ENCODE data around the gene CLSTN2. TPM values are rescaled to one million over a fixed set of nuclear protein-coding genes. Genes with fewer than 3 reads are reported as not detected.

Gene CLSTN2
- total and polyA plus RNA-seq, 4 donors, result 0.09 to 2.2 (median 0.55) TPM

- no peaks in the 10 kb centered on the region for H3K36me3 ChIP-seq (ENCODE audit: control insufficient read depth in 4 of 4, insufficient read depth in 3 of 4, low read depth in 1 of 4, low read length in 3 of 4)
- H3K4me3 ChIP-seq (ENCODE audit: low read depth in 1 of 3, low read length in 3 of 3), result no peak overlapping the region
- no peaks in the 10 kb centered on the region for H3K9me3 ChIP-seq (ENCODE audit: control insufficient read depth in 4 of 4, low read length in 3 of 4)
- DNase-seq (ENCODE audit: low spot score), result no peak
- no peak for TF ChIP-seq RAD21 (IDR thresholded peaks at IDR 0.05)
- no peak for TF ChIP-seq FOXA2 (IDR thresholded peaks at IDR 0.05)
- no peak for TF ChIP-seq ZBTB33 (IDR thresholded peaks at IDR 0.05)
- no peak for TF ChIP-seq GABPA (IDR thresholded peaks at IDR 0.05 in 1 of 2, conservative IDR thresholded peaks at IDR 0.05 in 1 of 2)
- H3K27ac ChIP-seq (ENCODE audit: low read depth in 1 of 2, low read length in 2 of 2), result no peak overlapping the region
- H3K9ac ChIP-seq (ENCODE audit: low read depth in 1 of 2, low read length in 2 of 2), result no peak overlapping the region
- peaks cover 0 to 7% (median 4%) of the 10 kb centered on the region in 4 donors for H3K4me1 ChIP-seq (ENCODE audit: control insufficient read depth in 4 of 4, insufficient read depth in 4 of 4, low read length in 3 of 4)
- 69% methylated on average over 2 of the region's 2 CpGs for whole genome bisulfite sequencing
- H3K27me3 ChIP-seq (ENCODE audit: control insufficient read depth in 4 of 4, insufficient read depth in 4 of 4, low read length in 3 of 4), result no peaks in the 10 kb centered on the region
Observed at GRCh38 chr3:140010391-140010790, 75.4 kb downstream of the CLSTN2 start.

- no peak for DNase-seq (ENCODE audit: low spot score)
- H3K27ac ChIP-seq (ENCODE audit: low read depth in 1 of 2, low read length in 2 of 2), result no peak overlapping the region
- H3K9me3 ChIP-seq (ENCODE audit: control insufficient read depth in 4 of 4, low read length in 3 of 4), result no peaks in the 10 kb centered on the region
- peaks cover 0 to 7% (median 4%) of the 10 kb centered on the region in 4 donors for H3K4me1 ChIP-seq (ENCODE audit: control insufficient read depth in 4 of 4, insufficient read depth in 4 of 4, low read length in 3 of 4)
- no peak overlapping the region for H3K4me3 ChIP-seq (ENCODE audit: low read depth in 1 of 3, low read length in 3 of 3)
- 97% methylated on average over 2 of the region's 2 CpGs for WGBS
- no peaks in the 10 kb centered on the region for H3K27me3 ChIP-seq (ENCODE audit: control insufficient read depth in 4 of 4, insufficient read depth in 4 of 4, low read length in 3 of 4)
- H3K36me3 ChIP-seq (ENCODE audit: control insufficient read depth in 4 of 4, insufficient read depth in 3 of 4, low read depth in 1 of 4, low read length in 3 of 4), result no peaks in the 10 kb centered on the region
- H3K9ac ChIP-seq (ENCODE audit: low read depth in 1 of 2, low read length in 2 of 2), result no peak overlapping the region
- TF ChIP-seq SP1 (IDR thresholded peaks at IDR 0.05), result no peak
- TF ChIP-seq FOXA2 (IDR thresholded peaks at IDR 0.05), result no peak
- TF ChIP-seq TAF1 (conservative IDR thresholded peaks at IDR 0.05), result no peak
- TF ChIP-seq JUND (IDR thresholded peaks at IDR 0.05), result no peak
Observed at GRCh38 chr3:140011086-140011485, 76.1 kb downstream of the CLSTN2 start.

- H3K27ac ChIP-seq (ENCODE audit: low read depth in 1 of 2, low read length in 2 of 2), result no peak overlapping the region
- 96% methylated on average over 5 of the region's 5 CpGs for WGBS
- no peak for DNase-seq (ENCODE audit: low spot score)
Observed at GRCh38 chr3:140011611-140012277, 76.8 kb downstream of the CLSTN2 start.

More at GRCh38 chr3:140011611-140012277, 76.8 kb downstream of the CLSTN2 start:
- peaks cover 0 to 7% (median 4%) of the 10 kb centered on the region in 4 donors for H3K4me1 ChIP-seq (ENCODE audit: control insufficient read depth in 4 of 4, insufficient read depth in 4 of 4, low read length in 3 of 4)
- TF ChIP-seq GABPA (IDR thresholded peaks at IDR 0.05 in 1 of 2, conservative IDR thresholded peaks at IDR 0.05 in 1 of 2), result no peak
- no peak for TF ChIP-seq HNF4G (IDR thresholded peaks at IDR 0.05)
- TF ChIP-seq RAD21 (IDR thresholded peaks at IDR 0.05), result no peak
- no peak for TF ChIP-seq FOXA1 (IDR thresholded peaks at IDR 0.05)
- TF ChIP-seq REST (IDR thresholded peaks at IDR 0.05), result no peak
- no peak for TF ChIP-seq SP1 (IDR thresholded peaks at IDR 0.05)
- TF ChIP-seq HNF4A (conservative IDR thresholded peaks at IDR 0.05), result no peak
- no peak for TF ChIP-seq ATF3 (IDR thresholded peaks at IDR 0.05)
- TF ChIP-seq RXRA (IDR thresholded peaks at IDR 0.05), result no peak
- no peak for TF ChIP-seq FOXA2 (IDR thresholded peaks at IDR 0.05)
- TF ChIP-seq TAF1 (conservative IDR thresholded peaks at IDR 0.05), result no peak
- TF ChIP-seq YY1 (IDR thresholded peaks at IDR 0.05), result no peak
- no peak for TF ChIP-seq ZBTB33 (IDR thresholded peaks at IDR 0.05)
- TF ChIP-seq NR2F2 (IDR thresholded peaks at IDR 0.05), result no peak
- TF ChIP-seq MAX (IDR thresholded peaks at IDR 0.05), result no peak
- TF ChIP-seq JUND (IDR thresholded peaks at IDR 0.05), result no peak
- TF ChIP-seq EGR1 (IDR thresholded peaks at IDR 0.05; ENCODE audit: low read depth in 2 of 2), result no peak
- no peak for TF ChIP-seq CTCF (IDR thresholded peaks at IDR 0.05; ENCODE audit: low read depth, low read length, missing input control)
- H3K9me3 ChIP-seq (ENCODE audit: control insufficient read depth in 4 of 4, low read length in 3 of 4), result no peaks in the 10 kb centered on the region
- no peak overlapping the region for H3K9ac ChIP-seq (ENCODE audit: low read depth in 1 of 2, low read length in 2 of 2)
- no peaks in the 10 kb centered on the region for H3K36me3 ChIP-seq (ENCODE audit: control insufficient read depth in 4 of 4, insufficient read depth in 3 of 4, low read depth in 1 of 4, low read length in 3 of 4)
- no peaks in the 10 kb centered on the region for H3K27me3 ChIP-seq (ENCODE audit: control insufficient read depth in 4 of 4, insufficient read depth in 4 of 4, low read length in 3 of 4)
- no peak overlapping the region for H3K4me3 ChIP-seq (ENCODE audit: low read depth in 1 of 3, low read length in 3 of 3)
